ENCODE measurements around the gene DDA1.

GRCh38 chr19:17286752-17287151 lies 22.6 kb upstream of the DDA1 start:
- TF ChIP-seq POLR2AphosphoS5 (IDR thresholded peaks at IDR 0.05; ENCODE audit: borderline replicate concordance, low read depth, low read length) (no peak), EZH2 (IDR thresholded peaks at IDR 0.05) (no peak)

Measured in SK-N-MC (cell line).